Fibroblast of skin of right biceps (primary cell): ENCODE data around the gene TAF11L12.
"Not testable (repeated sequence)": the region's sequence is repeated elsewhere in the genome, so short reads cannot be mapped to it uniquely, and the experiment has no call there.

Experiments
- DNase-seq: peaks from one replicate; pipeline ENCODE4 v3.0.0-alpha.2; 2013

The TAF11L12 gene

GRCh38 chr5:17610092-17610491, at the start of gene TAF11L12:
Gene TAF11L12, plus strand, starts transcription at chr5:17610392.
- DNase-seq: not testable (repeated sequence)

- DNase-seq: not testable (repeated sequence)
Measured at GRCh38 chr5:17585658-17586057, 24.5 kb upstream of the TAF11L12 start, which contains the start of gene TAF11L7. Gene TAF11L7, minus strand, starts transcription at chr5:17585758.

- not testable (repeated sequence) for DNase-seq
Measured at GRCh38 chr5:17590860-17591259, 19.3 kb upstream of the TAF11L12 start, which contains the start of gene TAF11L8. Gene TAF11L8, minus strand, starts transcription at chr5:17590960.

- DNase-seq: not testable (repeated sequence)
Measured at GRCh38 chr5:17594255-17594654, 15.9 kb upstream of the TAF11L12 start, which contains the start of gene TAF11L9. Gene TAF11L9, minus strand, starts transcription at chr5:17594394.

- not testable (repeated sequence) for DNase-seq
Measured at GRCh38 chr5:17597728-17598127, 12.5 kb upstream of the TAF11L12 start, which contains the start of gene TAF11L10. Gene TAF11L10, minus strand, starts transcription at chr5:17597828.

- not testable (repeated sequence) for DNase-seq
Measured at GRCh38 chr5:17603880-17604279, 6.3 kb upstream of the TAF11L12 start, which contains the start of gene TAF11L11. Gene TAF11L11, plus strand, starts transcription at chr5:17604183.

GRCh38 chr5:17604951-17605350, 5.2 kb upstream of the TAF11L12 start:
- DNase-seq: no peak

- not testable (repeated sequence) for DNase-seq
Measured at GRCh38 chr5:17607461-17607860, 2.7 kb upstream of the TAF11L12 start.

GRCh38 chr5:17614872-17615605, 4.8 kb downstream of the TAF11L12 start:
- DNase-seq: no peak

- DNase-seq: no peak
Measured at GRCh38 chr5:17619354-17619753, 9.2 kb downstream of the TAF11L12 start.

- no peak for DNase-seq
Measured at GRCh38 chr5:17620627-17621026, 10.4 kb downstream of the TAF11L12 start.

- no peak for DNase-seq
Measured at GRCh38 chr5:17625686-17626085, 15.5 kb downstream of the TAF11L12 start.

- not testable (repeated sequence) for DNase-seq
Measured at GRCh38 chr5:17631788-17632187, 21.6 kb downstream of the TAF11L12 start, which contains the start of gene TAF11L13. Gene TAF11L13, plus strand, starts transcription at chr5:17632088.

GRCh38 chr5:17634160-17634559, 24.0 kb downstream of the TAF11L12 start, which contains the start of gene TAF11L14:
Gene TAF11L14, plus strand, starts transcription at chr5:17634460.
- no peak for DNase-seq

GRCh38 chr5:17649232-17649631, 39.0 kb downstream of the TAF11L12 start:
- not testable (repeated sequence) for DNase-seq

GRCh38 chr5:17655201-17655759, 45.1 kb downstream of the TAF11L12 start:
- not testable (repeated sequence) for DNase-seq

GRCh38 chr5:17655921-17656320, 45.7 kb downstream of the TAF11L12 start:
- DNase-seq: no peak
